SK-N-SH treated with all-trans-retinoic acid at 6 μM for 48 hours (cell line): ENCODE data around the gene FPR3.

ENCODE experiments used
- ATAC-seq: fragments of 200-7000 bp; cut with Tn5 transposase; 3 replicates; pipeline ENCODE4 v1.9.1; 2020; ENCODE audit warnings: mild to moderate bottlenecking, moderate library complexity
- ARNTL ChIP-seq: fragments of 450-650 bp; formaldehyde crosslinking; IDR thresholded peaks from 2 replicates; pipeline ENCODE4 v1.5.0; 2020; ENCODE audit warnings: low read depth, mild to moderate bottlenecking, moderate library complexity, borderline replicate concordance
- BACH2 ChIP-seq: fragments of 250-450 bp; sonication (Bioruptor Pico); IDR thresholded peaks from 2 replicates; pipeline ENCODE4 v1.9.0; 2021; ENCODE audit warnings: mild to moderate bottlenecking, borderline replicate concordance
- CREB5 ChIP-seq: fragments of 250-450 bp; sonication (Bioruptor Pico); IDR thresholded peaks from 2 replicates; pipeline ENCODE4 v1.5.1; 2020; ENCODE audit warnings: low read depth, mild to moderate bottlenecking, moderate library complexity
- CSDC2 ChIP-seq: fragments of 250-450 bp; sonication (Bioruptor Pico); IDR thresholded peaks from 2 replicates; pipeline ENCODE4 v1.5.0; 2020; ENCODE audit warnings: mild to moderate bottlenecking, moderate library complexity
- CSRNP3 ChIP-seq: fragments of 250-450 bp; sonication (Bioruptor Pico); IDR thresholded peaks from 2 replicates; pipeline ENCODE4 v1.5.1; 2021; ENCODE audit warnings: mild to moderate bottlenecking, moderate library complexity
- ESRRG ChIP-seq: fragments of 250-450 bp; sonication (Bioruptor Pico); IDR thresholded peaks from 2 replicates; pipeline ENCODE4 v1.6.1; 2021; ENCODE audit warnings: mild to moderate bottlenecking
- GLIS3 ChIP-seq: fragments of 250-450 bp; sonication (Bioruptor Pico); IDR thresholded peaks from 2 replicates; pipeline ENCODE4 v1.5.0; 2020; ENCODE audit warnings: mild to moderate bottlenecking, moderate library complexity
- OSR1 ChIP-seq: fragments of 250-450 bp; sonication (Bioruptor Pico); IDR thresholded peaks from 2 replicates; pipeline ENCODE4 v1.8.0; 2022; ENCODE audit warnings: moderate library complexity, mild to moderate bottlenecking, inconsistent platforms
- PATZ1 ChIP-seq: fragments of 250-450 bp; sonication (Bioruptor Pico); IDR thresholded peaks from 2 replicates; pipeline ENCODE4 v1.8.0; 2020; ENCODE audit warnings: mild to moderate bottlenecking, moderate library complexity, borderline replicate concordance
- PPARA ChIP-seq: fragments of 250-450 bp; sonication (Bioruptor Pico); IDR thresholded peaks from 2 replicates; pipeline ENCODE4 v1.5.0; 2020; ENCODE audit warnings: mild to moderate bottlenecking, borderline replicate concordance
- RARB ChIP-seq: fragments of 250-450 bp; sonication (Bioruptor Pico); IDR thresholded peaks from 2 replicates; pipeline ENCODE4 v1.8.0; 2021; ENCODE audit warnings: mild to moderate bottlenecking, moderate library complexity
- SNAI2 ChIP-seq: fragments of 250-450 bp; sonication (Bioruptor Pico); IDR thresholded peaks from 2 replicates; pipeline ENCODE4 v1.5.0; 2020; ENCODE audit warnings: mild to moderate bottlenecking, moderate library complexity
- TCF4 ChIP-seq: fragments of 250-450 bp; sonication (Bioruptor Pico); IDR thresholded peaks from 2 replicates; pipeline ENCODE4 v1.8.0; 2021; ENCODE audit warnings: mild to moderate bottlenecking, moderate library complexity, borderline replicate concordance
- TOX ChIP-seq: fragments of 250-450 bp; sonication (Bioruptor Pico); IDR thresholded peaks from 2 replicates; pipeline ENCODE4 v1.8.0; 2021; ENCODE audit warnings: mild to moderate bottlenecking, moderate library complexity, borderline replicate concordance
- TSHZ2 ChIP-seq: fragments of 250-450 bp; sonication (Bioruptor Pico); IDR thresholded peaks from 2 replicates; pipeline ENCODE4 v1.5.0; 2020; ENCODE audit warnings: mild to moderate bottlenecking, moderate library complexity
- ZC3H10 ChIP-seq: fragments of 250-450 bp; sonication (Bioruptor Pico); IDR thresholded peaks from 2 replicates; pipeline ENCODE4 v1.5.1; 2021; ENCODE audit warnings: mild to moderate bottlenecking, moderate library complexity
- ZFP3 ChIP-seq: fragments of 250-450 bp; sonication (Bioruptor Pico); IDR thresholded peaks from 2 replicates; pipeline ENCODE4 v1.5.0; 2020; ENCODE audit warnings: mild to moderate bottlenecking, moderate library complexity
- ZFP30 ChIP-seq: fragments of 450-650 bp; formaldehyde crosslinking; IDR thresholded peaks from 2 replicates; pipeline ENCODE4 v1.5.0; 2022; ENCODE audit warnings: mild to moderate bottlenecking, moderate library complexity
- ZNF565 ChIP-seq: fragments of 450-650 bp; formaldehyde crosslinking; conservative IDR thresholded peaks from 2 replicates; pipeline ENCODE4 v1.5.0; 2020; ENCODE audit warnings: low read depth, mild to moderate bottlenecking, moderate library complexity
- ZNF70 ChIP-seq: fragments of 450-650 bp; formaldehyde crosslinking; IDR thresholded peaks from 2 replicates; pipeline ENCODE4 v1.5.0; 2020; ENCODE audit warnings: mild to moderate bottlenecking, moderate library complexity
- ZNF8 ChIP-seq: fragments of 450-650 bp; formaldehyde crosslinking; IDR thresholded peaks from 2 replicates; pipeline ENCODE4 v1.5.0; 2020; ENCODE audit warnings: mild to moderate bottlenecking, moderate library complexity

Gene FPR3

GRCh38 chr19:51777570-51778462, 17.1 kb upstream of the FPR3 start:
- ATAC-seq = peak; percentile 97
- no peak for TF ChIP-seq OSR1 (CRISPR knock-in tag)
- no peak for TF ChIP-seq CSDC2 (CRISPR knock-in tag)
- no peak for TF ChIP-seq CSRNP3 (CRISPR knock-in tag)
- TF ChIP-seq ZNF8 (CRISPR knock-in tag) = no peak
- no peak for TF ChIP-seq SNAI2 (CRISPR knock-in tag)
- no peak for TF ChIP-seq TOX (CRISPR knock-in tag)
- TF ChIP-seq ZFP3 = no peak
- TF ChIP-seq GLIS3 = no peak
- TF ChIP-seq ZFP30 (CRISPR knock-in tag) = no peak
- no peak for TF ChIP-seq ZC3H10
- TF ChIP-seq ESRRG (CRISPR knock-in tag) = no peak
- TF ChIP-seq TSHZ2 (CRISPR knock-in tag) = no peak
- TF ChIP-seq ZNF565 (CRISPR knock-in tag) = no peak
- no peak for TF ChIP-seq BACH2 (CRISPR knock-in tag)
- no peak for TF ChIP-seq PPARA
- no peak for TF ChIP-seq ARNTL (CRISPR knock-in tag)
- TF ChIP-seq CREB5 (CRISPR knock-in tag) = no peak
- TF ChIP-seq PATZ1 = no peak

- TF ChIP-seq TSHZ2 (CRISPR knock-in tag) (no peak), RARB (CRISPR knock-in tag) (no peak)
- ATAC-seq = no peak
Measured at GRCh38 chr19:51779181-51779580, 15.8 kb upstream of the FPR3 start.

- no peak for ATAC-seq
- TF ChIP-seq TSHZ2 (CRISPR knock-in tag) = no peak
- TF ChIP-seq ESRRG (CRISPR knock-in tag) = no peak
- no peak for TF ChIP-seq GLIS3
- no peak for TF ChIP-seq TCF4 (CRISPR knock-in tag)
- no peak for TF ChIP-seq ZNF565 (CRISPR knock-in tag)
- TF ChIP-seq PATZ1 = no peak
- no peak for TF ChIP-seq OSR1 (CRISPR knock-in tag)
- no peak for TF ChIP-seq ARNTL (CRISPR knock-in tag)
- no peak for TF ChIP-seq ZNF8 (CRISPR knock-in tag)
- TF ChIP-seq ZNF70 (CRISPR knock-in tag) = no peak
- TF ChIP-seq RARB (CRISPR knock-in tag) = no peak
Measured at GRCh38 chr19:51779703-51780102, 15.3 kb upstream of the FPR3 start.
